ENCODE results near the gene MICAL3.

Gene MICAL3

DNA sequence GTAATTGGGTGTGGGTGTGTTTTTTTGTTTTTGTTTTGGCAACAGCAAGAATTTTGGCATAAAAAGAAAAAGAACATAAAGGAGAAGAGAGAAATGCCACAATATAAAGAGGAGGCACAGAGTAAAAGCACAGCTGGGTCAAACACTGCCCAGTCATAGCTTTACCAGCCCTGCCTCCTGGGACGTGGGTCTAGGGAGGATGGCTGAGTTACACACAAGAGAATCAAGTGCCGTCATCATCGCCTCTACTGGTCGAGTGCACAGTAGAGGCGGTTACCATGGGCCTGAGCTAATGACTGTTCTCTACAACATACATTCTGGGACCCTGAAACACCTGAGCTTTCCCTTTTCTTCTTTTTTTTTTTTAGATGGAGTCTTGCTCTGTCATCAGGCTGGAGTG, 162.5 kb downstream of the MICAL3 start:
- no peak for DNase-seq

DNA sequence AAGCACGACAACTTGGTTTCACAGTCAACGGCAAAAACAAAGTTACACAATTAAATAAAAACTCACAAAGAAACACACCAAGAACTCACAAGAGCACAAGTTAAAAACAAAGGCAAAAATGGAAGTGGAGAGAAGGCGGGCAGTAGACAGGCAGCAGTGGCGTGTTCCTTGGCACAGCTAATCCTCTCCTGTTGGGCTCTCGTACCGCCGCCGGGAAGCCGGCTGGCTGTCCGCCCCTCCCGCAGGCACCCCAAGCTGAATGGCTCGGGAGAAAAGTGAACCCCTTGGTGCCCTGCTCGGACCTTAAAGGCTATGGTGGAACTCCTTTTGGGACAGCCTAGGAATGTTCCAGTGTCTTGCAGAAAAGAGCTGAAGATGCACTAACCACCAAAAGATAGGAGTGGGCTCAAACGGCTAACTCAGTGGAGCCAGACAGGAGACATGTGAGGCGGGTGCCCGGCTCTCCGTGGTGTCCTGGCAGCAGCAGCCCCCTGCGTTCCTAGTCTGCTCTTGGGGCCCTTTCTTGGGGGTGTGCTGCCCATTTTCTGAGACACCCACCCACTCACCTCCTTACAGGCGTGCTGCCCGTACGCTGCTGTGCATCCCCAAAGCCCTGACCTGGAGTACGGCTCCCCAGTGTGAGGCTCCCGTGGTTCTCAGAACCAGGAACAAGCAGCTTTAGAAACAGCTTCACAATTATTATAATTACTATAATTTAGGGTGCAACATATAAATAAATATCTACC, 164.0 kb downstream of the MICAL3 start:
- DNase-seq = no peak

GRCh38 chr22:17858033-17858432, 166.3 kb downstream of the MICAL3 start:
- no peak for DNase-seq

- no peak for DNase-seq
Observed at GRCh38 chr22:17855572-17856290, 168.6 kb downstream of the MICAL3 start.

DNA sequence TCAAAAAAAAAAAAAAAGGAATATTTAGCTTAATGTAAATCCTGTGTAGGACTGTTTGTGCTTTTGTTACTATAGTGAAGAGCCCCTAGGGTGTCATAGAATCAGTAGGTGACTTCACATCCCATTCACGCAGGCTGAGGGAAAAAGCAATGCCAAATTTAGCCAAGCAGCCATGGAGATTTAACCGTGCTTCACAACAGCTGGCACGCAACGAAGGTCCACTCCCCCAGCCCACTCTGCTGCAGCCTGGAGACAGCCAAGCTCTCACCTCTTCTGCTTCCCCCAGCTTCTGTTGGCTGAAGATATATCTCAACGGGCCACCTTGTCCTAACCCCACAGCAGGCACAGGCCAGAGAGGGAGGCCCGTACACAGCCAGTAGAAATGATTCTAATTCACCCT, 171.3 kb downstream of the MICAL3 start:
- no peak for DNase-seq

GRCh38 chr22:17851759-17852158, 172.6 kb downstream of the MICAL3 start:
- DNase-seq = no peak

GRCh38 chr22:17847360-17848078, 176.8 kb downstream of the MICAL3 start:
- no peak for DNase-seq

DNA sequence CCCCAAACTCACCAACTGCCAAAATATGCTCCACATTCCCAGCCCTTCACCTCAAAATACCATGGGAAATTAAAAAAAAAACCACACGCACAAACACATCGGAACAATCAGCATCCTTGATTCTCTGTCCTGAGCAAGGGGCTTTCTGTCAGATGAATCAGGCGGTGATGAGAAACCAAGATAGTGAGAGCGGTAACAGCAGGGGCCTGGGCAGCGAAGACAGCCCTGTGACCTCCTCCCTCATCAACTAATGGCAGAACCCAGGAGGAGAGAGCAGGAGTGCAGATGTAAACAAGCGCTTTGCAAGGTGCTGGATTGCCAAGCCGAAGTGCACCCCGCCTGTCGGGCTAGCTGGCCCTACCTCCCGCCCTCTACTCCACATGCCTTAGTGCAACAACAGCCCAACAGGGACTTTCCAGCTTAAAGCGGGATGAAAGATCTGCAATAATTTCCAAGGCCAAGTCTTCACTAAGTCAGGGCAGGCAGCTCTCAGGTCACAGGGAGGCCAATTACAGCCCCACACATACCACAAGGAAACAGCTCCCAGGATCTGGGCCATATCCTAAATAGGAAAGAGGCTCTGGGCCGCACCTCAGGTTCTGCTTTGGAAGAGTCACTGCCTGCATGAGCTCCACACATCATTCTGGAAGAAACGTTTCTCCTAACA, 177.9 kb downstream of the MICAL3 start:
- DNase-seq = no peak

DNA sequence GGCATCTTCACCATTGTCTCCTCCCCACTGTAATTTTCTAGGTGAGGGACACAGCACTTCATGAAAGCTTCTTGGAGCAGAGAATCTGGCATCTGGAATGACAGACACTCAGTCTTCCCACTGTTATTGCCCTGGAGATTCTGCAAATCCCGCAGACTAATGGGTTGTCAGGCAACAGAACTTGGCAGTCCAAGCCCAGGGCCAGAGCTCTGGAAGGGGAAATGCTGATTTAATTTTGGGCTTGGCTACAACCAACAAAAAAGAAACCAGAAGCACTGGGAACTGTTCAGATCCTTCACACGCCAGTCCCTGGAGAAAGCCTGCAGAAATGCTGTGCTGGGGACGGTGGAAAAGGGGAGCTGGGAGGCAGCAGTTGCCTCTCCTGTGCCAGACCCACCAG, 178.6 kb downstream of the MICAL3 start:
- DNase-seq = no peak

- DNase-seq = no peak
Observed at GRCh38 chr22:17845327-17845726, 179.0 kb downstream of the MICAL3 start.

DNA sequence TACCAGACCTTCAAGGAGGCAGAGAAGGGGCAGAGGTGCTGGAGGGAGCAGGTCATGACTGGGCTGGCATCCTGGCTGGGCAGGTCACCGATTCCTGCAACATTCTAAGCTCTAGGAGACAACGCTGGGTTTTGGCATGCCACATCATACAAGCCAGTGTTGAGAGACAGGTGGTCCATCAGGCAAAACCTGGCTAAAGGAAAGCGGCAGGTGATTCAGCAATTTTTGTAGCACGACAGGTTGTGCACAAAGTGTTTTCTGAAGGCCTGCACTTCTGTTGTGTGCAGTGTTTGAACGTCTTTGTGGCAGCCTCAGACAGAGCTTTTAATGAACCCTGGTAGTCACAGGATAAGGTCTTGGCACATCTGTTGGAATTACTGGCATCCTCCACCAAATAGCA, 180.2 kb downstream of the MICAL3 start:
- DNase-seq = no peak

DNA sequence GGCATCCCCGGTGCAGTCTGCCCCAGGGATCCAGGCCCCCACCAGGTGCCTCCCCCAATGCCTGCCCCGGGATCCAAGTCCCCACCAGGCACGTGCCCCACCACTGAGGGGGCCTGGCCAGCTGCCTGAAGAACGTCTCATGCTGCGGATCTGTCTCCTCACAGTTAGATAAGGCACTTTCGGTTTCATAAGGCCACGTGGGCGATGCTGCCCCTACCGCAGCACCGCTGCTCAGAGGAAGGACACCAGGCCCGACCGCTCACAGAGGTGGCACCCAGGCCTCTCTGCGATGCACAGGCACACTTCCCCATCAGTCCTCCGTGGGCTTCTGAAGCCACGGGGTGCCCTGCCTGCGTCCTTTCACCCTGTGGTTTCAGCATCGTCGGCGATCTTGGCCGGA, 182.0 kb downstream of the MICAL3 start:
- peak; percentile 20 to 38 for DNase-seq

DNA sequence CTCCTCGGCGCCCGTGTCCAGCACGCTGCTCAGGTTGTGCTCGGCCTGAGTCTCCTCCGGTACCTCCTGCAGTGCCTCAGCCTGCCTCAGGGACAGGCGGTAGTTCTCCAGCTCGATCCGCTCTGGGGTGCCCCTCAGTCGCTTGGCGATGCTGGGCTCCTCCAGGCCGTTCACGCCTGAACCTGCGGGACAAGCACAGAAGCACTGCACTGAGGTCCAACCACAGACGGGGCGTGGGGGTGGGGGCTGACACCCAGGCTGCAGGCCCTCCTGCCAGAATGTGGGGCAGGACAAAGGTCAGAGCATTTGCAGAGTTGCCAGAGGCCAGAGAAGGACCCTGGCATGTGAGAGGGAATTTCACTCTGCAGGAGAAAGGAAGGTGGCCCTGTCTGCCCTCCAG, 182.5 kb downstream of the MICAL3 start:
- no peak for DNase-seq

GRCh38 chr22:17838180-17838865, 186.0 kb downstream of the MICAL3 start:
- DNase-seq = no peak

- no peak for DNase-seq
Observed at GRCh38 chr22:17836992-17837742, 187.2 kb downstream of the MICAL3 start.

GRCh38 chr22:17835256-17835655, 189.1 kb downstream of the MICAL3 start:
- DNase-seq = no peak

DNA sequence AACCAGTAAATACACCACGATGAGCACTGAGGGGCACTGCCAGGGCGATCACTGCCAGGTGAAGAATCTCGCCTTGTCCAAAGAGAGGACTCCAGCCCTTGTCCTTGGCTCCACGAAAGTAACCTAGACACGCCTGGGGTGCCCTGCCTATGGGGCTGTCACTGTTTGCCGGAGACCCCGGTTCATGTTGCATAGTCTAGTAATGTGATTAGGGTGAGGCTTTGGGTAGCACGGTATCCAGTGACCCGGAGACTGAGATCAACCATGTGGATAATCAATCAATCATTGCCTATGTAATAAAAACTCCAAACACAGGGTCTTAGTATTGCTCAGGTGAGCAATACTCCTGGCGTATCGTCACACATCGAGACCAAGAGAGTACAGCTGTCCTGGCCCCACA, 190.9 kb downstream of the MICAL3 start:
- no peak for DNase-seq

DNA sequence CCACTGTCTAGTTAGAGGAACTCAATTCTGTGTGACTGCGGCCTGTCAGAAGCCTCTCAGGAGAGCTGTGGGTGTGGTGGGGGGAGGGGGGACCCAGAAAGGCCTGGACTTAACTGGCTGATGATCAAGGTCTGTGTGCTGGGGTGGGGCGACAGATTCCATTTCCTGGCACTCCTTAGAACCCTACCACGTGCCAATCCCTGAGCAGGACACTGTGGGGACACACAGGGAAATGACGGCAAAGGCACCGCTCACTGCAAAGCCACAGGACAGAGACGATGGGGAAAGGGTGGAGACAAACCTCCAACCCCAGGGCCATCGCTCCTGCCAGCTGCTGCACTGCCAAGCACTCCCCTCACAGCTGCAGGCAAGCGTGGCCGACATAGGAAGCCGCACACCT, 191.7 kb downstream of the MICAL3 start:
- no peak for DNase-seq

DNA sequence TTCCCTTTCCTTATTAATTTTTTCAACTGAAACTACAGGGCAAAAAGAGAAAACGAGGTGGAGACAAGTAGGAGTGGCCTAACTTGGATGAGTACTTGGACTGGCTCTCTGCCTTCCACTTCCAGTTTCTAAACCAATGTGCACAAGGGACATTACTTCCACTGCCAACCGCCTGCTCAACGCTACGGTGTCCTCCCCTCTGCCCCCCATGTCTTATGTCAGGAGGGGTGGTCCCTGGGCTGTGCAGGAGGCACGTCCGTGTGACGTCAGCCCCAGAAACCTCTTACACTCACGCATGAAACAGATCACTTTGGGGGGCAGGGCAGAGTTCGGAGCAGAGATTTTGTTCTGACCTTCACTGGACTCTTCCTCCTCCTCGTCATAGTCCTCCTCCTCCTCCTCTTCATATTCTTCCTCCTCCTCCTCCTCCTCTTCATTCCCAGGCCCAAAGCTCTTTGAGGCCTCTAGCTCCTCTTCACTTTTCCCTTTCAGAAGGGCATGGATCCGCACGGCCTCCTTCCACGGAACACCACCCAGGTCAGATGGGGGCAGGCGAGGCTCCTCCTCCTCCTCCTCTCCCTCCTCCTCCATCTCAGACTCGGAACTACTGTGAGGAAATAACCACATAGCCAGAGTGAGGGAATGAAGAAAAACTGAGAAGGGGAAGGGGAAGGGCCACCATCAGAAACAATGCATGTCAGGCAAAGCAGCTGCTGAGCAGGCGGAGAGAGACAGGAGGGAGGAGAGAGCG, 192.7 kb downstream of the MICAL3 start:
- no peak for DNase-seq

DNA sequence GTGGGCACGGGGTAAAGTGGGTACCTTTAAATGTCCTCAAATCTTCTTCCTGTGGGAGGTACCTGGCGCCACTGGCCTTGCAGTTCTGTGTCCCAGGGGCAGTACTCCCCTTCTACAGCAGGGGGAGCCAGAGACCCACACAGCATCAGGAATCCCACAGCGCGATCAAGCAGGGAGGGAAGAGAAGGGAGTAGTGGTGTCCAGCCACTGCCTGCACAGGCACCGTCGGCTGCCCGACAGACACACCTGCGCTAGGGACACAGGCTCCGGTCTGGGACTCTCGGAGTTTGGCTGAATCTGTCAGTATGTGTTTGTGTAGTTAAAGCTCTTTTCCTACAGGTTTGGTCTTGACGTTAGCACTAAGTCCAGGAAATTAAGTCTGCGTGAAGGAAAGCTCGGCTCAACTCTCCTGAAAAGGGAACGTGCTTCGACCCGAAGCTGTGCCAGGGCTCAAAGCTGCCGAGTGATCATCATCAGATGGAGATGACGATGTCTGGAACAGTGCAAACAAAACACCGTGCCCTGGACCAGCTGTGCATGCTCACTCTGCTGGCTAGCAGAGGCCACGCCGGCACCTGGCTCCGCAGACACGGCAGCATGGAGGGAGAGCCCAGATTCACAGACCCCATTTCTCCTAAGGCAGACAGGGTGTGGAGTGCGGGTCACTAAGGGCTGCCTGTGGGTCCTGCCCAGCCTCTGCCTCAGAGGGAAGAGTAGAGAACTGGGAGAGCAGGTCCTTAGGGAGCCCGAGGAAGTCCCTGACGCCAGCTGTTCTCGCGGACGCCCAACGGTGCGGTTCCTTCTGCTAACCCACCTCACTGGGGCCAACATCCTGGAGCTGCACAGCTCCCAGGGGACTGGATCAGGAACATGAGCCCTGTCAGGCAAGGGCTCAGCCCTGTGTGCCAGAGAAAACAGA, 194.1 kb downstream of the MICAL3 start:
- DNase-seq = peak; percentile 76 to 80
